Hematopoietic multipotent progenitor cell (in vitro differentiated cells): ENCODE data around the gene CDHR3. TPM values are rescaled to one million over a fixed set of nuclear protein-coding genes. Genes with fewer than 3 reads are reported as not detected.

Experiments used
- DNase-seq, 3 donors: peaks; one replicate each; pipeline ENCODE4 v3.0.0-alpha.2; 2011 to 2015; ENCODE audit warnings: low read depth in 2 of 3, low spot score in 2 of 3
- total RNA-seq: library from RNA; depleted of rRNA; stranded (reverse); fragments of >200 nt; gene quantifications from one replicate; pipeline ENCODE4 v1.2.3, GENCODE V29; 2012

The CDHR3 gene
- total RNA-seq, 1 donor, result not detected

DNA sequence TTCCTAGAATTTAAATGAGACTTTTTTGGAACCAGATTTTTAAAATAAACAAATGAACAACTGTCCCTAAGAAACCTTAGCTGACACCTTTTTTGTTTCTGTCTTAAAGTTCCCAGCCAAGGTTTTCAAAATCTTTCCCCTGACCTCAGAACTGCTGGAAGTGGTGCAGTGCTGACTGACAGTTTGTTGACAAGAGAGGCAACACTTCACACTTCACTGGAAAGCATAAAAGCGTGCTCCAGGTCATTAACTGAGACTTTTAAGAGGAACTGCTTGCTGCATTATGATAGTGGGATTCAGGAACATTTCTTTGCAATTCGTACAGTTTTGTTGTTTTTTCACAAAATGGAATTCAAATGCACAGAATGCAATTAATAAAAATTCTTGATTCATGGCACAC is 112.9 kb downstream of the CDHR3 start:
- no peak for DNase-seq

DNA sequence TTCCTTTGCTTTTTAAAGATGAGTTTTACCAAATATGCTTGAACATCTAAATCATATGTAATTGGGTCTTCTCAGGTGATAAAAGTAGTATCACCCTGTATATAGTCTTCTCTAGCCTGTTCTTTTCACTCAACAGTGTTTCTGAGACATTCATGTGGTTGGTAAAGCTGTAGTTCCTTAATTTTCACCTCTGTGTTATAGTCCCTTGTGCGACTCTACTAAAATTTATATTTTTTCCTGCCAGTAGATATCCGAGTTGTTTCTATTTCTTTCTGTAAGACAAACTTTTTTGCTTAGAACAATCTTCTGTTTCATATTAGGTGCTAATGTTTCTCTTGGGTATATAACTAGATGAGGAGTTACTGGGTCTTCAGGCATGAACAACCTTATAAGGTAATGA is 113.5 kb downstream of the CDHR3 start:
- no peak for DNase-seq

DNA sequence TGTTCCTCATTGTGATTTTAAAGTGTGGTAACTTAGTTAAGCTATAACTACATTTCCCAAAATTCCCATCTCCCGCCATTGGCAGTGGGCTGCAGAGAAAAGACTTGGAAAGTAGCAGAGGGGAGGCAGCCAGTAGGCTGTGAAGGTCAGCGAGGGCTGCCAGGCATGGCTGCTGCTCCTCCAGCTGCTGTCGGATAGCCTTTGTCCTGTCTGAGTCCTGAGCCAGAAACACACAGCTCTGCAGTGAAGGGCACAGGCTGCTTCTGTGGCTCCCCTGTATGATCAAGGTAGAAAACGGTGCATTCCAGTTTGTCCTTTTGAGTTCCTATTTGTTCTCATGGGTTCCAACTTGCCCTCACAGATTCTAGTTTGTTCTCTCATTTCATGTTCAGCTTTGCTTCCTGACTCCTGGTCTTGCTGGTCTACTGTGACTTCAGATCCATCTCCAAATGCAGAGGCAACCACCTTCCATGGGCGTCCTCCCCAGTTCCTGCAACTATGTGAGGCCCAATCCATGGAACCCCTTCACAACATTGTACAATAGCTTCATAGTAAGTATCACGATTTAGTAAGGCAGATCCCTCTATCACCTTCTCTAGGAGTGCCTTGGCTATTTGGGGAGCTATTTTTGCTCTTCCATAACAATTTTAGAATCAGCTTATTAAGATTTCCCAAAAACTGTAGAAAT is 117.4 kb downstream of the CDHR3 start:
- no peak for DNase-seq

DNA sequence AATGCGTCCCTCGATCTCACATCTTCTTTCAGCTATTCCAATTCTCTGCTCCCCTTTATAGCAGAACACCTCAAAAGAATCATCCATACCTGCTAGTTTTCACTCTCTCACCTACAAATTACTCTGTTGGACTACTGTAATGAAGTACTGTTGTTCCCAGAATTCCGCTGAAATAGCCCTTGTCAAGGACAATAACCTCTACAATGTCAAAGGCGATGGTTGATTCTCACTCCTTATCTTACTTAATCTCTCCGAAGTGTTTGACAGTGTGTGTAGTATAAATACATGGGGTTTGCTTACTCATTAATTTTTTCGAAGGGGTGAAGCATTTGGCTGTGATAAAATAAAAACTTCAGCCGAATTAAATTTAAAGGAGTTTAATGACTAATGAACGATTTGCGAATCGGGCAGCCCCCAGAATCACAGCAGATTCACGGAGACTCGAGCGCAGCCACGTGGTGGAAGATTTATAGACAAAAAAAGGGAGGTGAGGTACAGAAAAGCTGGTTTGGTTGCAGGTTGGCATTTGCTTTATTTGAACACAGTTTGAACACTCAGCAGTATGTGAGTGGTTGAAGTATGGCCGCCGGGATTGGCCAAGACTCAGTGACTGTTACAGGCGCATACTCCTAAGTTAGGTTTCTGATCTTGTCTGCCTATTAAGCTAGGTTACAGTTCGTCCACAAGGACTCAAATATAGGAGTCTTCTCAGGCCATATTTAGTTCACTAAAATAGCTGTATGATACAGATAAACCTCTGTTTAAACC is 119.2 kb downstream of the CDHR3 start:
- no peak for DNase-seq

Other genes with a start within 250 kb of the CDHR3 start
- 7.8 TPM for gene ATXN7L1, start 86.7 kb upstream of the CDHR3 start, total RNA-seq
- 96.7 TPM for gene SYPL1, start 149.0 kb downstream of the CDHR3 start, total RNA-seq